ENCODE measurements around the gene CMTM7.

DNA sequence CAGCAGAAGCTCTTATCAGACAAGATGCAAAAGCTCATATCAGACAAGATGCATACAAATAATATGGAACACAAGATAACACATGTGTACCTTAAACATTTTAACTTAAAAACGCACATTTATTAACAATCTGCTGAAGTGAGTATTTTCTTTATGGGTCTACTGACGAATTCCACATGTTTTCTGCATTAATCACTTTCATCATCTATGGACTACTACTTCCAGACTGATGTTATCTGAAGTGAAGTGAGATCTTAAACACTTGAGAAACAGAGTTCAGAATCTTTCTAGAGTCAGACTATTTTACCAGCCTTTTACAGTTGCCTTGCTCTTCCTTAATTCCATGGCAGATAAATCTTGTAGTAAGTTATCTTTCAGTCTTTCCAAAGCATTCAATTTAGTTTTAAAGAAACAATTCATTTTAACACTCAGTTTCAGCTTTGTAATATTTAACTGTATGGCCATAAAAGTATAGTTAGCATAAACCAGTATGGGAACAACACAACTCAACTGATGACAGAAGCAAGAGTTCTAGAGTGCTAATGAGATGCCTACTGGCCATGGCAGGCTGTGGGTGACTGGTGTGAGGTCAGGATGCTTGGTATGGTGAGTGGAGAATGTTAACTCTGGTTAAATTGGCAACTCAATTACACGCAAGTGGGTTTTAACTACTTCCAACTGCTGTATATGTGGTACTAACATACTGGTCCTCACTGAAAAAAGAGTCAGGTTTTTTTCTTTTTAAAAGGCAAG, 101.2 kb downstream of the CMTM7 start:
- TF ChIP-seq, protein P1, sequence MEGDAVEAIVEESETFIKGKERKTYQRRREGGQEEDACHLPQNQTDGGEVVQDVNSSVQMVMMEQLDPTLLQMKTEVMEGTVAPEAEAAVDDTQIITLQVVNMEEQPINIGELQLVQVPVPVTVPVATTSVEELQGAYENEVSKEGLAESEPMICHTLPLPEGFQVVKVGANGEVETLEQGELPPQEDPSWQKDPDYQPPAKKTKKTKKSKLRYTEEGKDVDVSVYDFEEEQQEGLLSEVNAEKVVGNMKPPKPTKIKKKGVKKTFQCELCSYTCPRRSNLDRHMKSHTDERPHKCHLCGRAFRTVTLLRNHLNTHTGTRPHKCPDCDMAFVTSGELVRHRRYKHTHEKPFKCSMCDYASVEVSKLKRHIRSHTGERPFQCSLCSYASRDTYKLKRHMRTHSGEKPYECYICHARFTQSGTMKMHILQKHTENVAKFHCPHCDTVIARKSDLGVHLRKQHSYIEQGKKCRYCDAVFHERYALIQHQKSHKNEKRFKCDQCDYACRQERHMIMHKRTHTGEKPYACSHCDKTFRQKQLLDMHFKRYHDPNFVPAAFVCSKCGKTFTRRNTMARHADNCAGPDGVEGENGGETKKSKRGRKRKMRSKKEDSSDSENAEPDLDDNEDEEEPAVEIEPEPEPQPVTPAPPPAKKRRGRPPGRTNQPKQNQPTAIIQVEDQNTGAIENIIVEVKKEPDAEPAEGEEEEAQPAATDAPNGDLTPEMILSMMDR (IDR thresholded peaks at IDR 0.05) = no peak
- TF ChIP-seq POLR2A (IDR thresholded peaks at IDR 0.05) (no peak), POLR2AphosphoS5 (IDR thresholded peaks at IDR 0.05; ENCODE audit: insufficient read depth in 1 of 2, low read depth in 1 of 2) (no peak)
